A549 treated with CpdA at 1 μM for 4 hours (cell line): Measurements from ENCODE around the gene LUC7L3. TPM values are rescaled to one million over a fixed set of nuclear protein-coding genes. Genes with fewer than 3 reads are reported as not detected.

Experiments used
- total RNA-seq: library from RNA; stranded (reverse); fragments of 200-300 nt; extraction: Qiagen RNA extraction; gene quantifications from 5 replicates; pipeline ENCODE4 v1.2.3, GENCODE V29; 2022; ENCODE audit warnings: low read depth

Gene LUC7L3
- total RNA-seq = 71.5 to 123 TPM (median 91.5 TPM) in 5 replicates

GRCh38 chr17:50719144-50719923 is at the start of gene LUC7L3:
TSS of gene LUC7L3 (plus strand) at chr17:50719603. CDS start at chr17:50719733, 130 bp downstream.

GRCh38 chr17:50707289-50708049 is 11.9 kb upstream of the LUC7L3 start, which contains the start of gene ANKRD40:
TSS of gene ANKRD40 (minus strand) at chr17:50707914. CDS start at chr17:50707654, 260 bp downstream.

GRCh38 chr17:50767446-50767845 is 48.0 kb downstream of the LUC7L3 start, which contains the start of gene ANKRD40CL:
TSS of gene ANKRD40CL (minus strand) at chr17:50767518. CDS start at chr17:50766913, 605 bp downstream.

Other genes with a start within 250 kb of the LUC7L3 start
- 30.0 to 37.7 TPM (median 34.1 TPM) in 5 replicates for gene RSAD1, start 240.7 kb upstream of the LUC7L3 start, total RNA-seq
- gene MYCBPAP, start 211.2 kb upstream of the LUC7L3 start, total RNA-seq = 0.32 to 1.0 TPM (median 0.37 TPM) in 5 replicates
- gene EPN3, start 186.9 kb upstream of the LUC7L3 start, total RNA-seq = 0.10 to 0.63 TPM (median 0.17 TPM) in 5 replicates
- 66.3 to 85.6 TPM (median 79.5 TPM) in 5 replicates for gene SPATA20, start 172.4 kb upstream of the LUC7L3 start, total RNA-seq
- 3.1 to 4.8 TPM (median 4.4 TPM) in 5 replicates for gene CACNA1G, start 158.9 kb upstream of the LUC7L3 start, total RNA-seq
- 114 to 159 TPM (median 130 TPM) in 5 replicates for gene ABCC3, start 84.7 kb upstream of the LUC7L3 start, total RNA-seq
- gene ANKRD40, start 11.7 kb upstream of the LUC7L3 start, total RNA-seq = 41.4 to 49.1 TPM (median 43.9 TPM) in 5 replicates
- gene ANKRD40CL, start 47.9 kb downstream of the LUC7L3 start, total RNA-seq = not detected in 5 replicates
- gene WFIKKN2, start 116.0 kb downstream of the LUC7L3 start, total RNA-seq = 0.03 TPM in 1 of 5 replicates, not detected in the others
- gene TOB1, start 146.8 kb downstream of the LUC7L3 start, total RNA-seq = 73.6 to 92.6 TPM (median 77.4 TPM) in 5 replicates